ENCODE results near the gene PBRM1.

PBRM1 gene

DNA sequence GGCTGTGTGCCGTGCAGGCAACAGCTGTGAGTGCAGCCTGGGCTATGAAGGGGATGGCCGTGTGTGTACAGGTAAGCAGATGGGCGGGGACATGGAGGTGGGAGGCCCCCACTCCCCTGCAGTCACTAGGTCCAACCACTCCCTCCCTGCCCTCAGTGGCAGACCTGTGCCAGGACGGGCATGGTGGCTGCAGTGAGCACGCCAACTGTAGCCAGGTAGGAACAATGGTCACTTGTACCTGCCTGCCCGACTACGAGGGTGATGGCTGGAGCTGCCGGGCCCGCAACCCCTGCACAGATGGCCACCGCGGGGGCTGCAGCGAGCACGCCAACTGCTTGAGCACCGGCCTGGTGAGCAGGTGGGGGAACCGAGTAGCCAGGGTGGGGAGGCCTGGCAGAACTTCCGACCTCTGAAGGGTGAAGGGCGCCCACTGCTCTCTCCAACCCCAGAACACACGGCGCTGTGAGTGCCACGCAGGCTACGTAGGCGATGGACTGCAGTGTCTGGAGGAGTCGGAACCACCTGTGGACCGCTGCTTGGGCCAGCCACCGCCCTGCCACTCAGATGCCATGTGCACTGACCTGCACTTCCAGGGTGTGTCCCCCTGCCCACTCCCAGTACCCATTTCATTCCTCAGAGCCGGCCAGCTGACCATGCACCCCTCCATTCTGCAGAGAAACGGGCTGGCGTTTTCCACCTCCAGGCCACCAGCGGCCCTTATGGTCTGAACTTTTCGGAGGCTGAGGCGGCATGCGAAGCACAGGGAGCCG is 163.6 kb downstream of the PBRM1 start:
- no peak for DNase-seq

DNA sequence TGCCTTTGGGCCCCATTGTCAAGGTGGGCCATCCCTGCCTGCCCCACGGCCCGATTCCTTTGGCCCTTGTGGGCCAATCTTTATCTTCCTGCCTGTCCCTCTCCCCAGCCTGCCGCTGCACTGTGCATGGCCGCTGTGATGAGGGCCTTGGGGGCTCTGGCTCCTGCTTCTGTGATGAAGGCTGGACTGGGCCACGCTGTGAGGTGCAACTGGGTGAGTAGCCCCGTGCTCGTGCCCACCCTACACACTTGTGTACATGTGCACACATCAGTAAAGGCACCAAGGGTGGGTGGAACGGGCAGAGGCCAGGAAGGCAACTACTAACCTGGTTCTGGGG is 164.3 kb downstream of the PBRM1 start:
- DNase-seq: no peak

GRCh38 chr3:52520716-52521487 is 164.8 kb downstream of the PBRM1 start:
- DNase-seq: no peak

- DNase-seq: no peak
These were observed 165.5 kb downstream of the PBRM1 start for GRCh38 chr3:52520141-52520667.

- DNase-seq: no peak
These were observed 166.1 kb downstream of the PBRM1 start for GRCh38 chr3:52519445-52520140.

- DNase-seq: no peak
These were observed 166.8 kb downstream of the PBRM1 start for GRCh38 chr3:52518723-52519444.

DNA sequence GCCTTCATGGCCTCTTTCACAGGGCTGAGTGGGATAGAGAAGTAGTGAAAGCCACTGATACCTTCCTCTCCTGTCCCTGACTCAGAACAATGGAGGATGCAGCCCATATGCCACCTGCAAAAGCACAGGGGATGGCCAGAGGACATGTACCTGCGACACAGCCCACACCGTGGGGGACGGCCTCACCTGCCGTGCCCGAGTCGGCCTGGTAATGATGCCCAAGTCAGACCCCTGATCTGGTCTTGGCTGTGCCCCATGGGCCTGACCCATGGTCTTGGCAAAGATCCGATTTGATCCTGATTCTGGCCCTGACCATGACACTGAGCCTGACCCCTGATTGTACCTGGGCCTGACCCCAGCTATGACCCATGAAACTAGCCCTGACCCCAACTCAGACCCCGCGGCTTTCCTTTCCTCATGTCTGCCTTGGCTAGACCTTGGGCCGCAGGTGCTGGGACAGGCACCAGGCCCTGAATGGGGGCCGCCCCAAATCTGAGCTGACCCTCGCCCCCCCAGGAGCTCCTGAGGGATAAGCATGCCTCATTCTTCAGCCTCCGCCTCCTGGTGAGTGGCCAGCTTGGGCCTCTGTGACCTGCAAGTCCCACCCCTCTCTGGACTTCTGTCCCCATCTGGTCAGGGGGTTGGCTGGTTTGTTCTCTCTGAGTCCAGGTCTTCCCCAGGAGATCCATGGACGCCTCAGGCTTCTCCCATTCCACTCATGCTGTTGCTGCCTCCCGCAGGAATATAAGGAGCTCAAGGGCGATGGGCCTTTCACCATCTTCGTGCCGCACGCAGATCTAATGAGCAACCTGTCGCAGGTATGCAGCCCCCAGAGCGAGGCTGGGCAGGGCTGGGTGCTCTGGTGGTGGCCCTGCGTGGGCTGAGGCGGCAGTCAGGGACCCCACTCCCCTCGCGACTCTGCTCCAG is 167.7 kb downstream of the PBRM1 start:
- no peak for DNase-seq

DNA sequence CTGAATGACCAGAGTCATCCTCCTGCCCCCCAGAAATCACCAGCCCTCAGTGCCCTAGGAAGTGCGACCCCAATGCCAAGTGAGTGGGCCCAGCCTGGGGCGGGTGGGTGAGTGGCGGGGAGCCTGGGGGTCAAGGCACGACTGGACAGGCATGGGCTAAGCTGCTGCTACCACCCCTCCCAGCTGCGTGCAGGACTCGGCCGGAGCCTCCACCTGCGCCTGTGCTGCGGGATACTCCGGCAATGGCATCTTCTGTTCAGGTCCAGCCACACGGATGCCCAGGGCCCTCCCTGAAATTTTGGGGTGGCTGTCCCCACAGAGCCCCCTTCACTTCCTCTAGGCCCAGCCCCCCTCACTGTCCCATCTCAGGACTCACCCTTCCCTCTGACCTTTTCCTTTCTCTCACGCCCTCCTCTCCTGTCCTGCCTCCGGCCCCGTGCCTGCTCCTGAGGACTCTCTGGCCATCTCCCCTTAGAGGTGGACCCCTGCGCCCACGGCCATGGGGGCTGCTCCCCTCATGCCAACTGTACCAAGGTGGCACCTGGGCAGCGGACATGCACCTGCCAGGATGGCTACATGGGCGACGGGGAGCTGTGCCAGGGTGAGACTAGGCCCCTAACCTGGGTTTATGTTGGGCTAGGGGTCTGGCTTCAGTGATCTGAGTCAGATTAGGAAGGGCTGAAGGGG is 169.1 kb downstream of the PBRM1 start:
- no peak for DNase-seq

DNA sequence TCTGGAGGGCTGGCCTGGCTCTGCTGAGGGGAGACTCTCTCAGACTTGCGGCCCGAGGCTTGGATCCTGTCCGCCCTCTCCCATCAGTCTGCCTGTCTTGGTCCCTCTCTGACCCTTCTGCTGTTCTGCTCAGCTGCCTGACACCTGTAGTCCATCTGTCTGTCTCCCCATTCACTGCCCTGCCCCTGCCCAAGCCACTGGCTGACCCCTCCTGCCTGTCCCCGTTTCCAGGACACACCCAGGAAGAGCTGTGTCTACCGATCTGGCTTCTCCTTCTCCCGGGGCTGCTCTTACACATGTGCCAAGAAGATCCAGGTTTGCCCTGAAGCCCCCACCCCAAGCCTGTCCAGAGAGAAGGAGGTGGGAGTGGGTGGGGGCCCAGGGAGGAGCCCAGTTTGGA is 170.5 kb downstream of the PBRM1 start:
- DNase-seq: no peak

DNA sequence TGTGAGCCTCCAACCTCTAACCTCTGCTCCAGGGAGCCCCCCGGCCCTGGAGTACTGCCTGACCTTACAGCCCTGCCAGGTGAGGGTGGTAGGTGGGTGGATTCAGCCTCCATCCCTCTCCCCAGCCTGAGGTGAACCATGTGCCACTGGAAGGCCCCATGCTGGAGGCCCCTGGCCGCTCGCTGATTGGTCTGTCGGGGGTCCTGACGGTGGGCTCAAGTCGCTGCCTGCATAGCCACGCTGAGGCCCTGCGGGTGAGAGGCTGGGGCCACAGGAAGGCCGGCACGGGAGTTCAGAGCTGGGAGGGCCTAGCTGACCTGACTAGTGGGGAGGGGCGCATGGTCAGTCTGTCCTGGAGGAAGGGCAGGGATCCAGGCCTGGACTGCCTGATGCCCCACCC is 171.1 kb downstream of the PBRM1 start:
- DNase-seq: no peak

DNA sequence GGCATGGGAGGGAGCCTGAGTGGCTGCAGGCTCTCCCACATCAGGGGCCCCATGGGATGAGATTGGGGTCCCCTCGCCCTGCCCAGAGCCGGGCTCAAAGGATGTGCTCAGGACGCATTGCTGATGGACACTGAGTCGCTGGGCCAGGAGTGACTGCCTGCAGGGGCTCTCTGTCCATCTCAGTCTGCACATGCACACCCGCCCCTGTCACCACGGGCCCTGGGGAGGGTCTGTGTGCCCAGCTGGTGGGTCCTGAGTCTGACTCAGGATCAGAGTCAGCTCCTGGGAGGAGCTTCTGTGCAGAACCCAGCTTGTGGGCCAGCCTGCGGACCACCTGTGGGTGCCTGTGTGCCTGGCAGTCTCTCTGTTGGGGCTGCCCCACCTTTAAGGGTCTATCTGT is 172.4 kb downstream of the PBRM1 start:
- no peak for DNase-seq

- no peak for DNase-seq
These were observed 173.0 kb downstream of the PBRM1 start for GRCh38 chr3:52512727-52513126.

DNA sequence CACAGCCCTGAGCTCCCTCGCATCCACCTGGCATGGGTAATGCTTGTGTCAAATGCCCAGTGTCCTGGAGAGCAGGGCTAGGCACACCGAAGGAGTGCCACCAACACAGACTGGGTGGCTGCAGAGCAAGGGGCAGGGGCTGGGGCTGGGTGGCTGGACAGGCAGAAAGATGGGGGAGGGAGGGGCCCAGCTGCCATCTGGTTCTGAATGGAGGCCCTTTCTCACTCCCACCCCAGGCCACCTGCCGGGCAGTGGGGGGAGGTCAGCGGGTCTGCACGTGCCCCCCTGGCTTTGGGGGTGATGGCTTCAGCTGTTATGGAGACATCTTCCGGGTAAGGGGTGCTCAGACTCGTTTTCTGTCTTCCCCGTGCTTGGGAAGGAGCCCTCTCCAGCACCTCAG is 173.6 kb downstream of the PBRM1 start:
- DNase-seq: no peak

DNA sequence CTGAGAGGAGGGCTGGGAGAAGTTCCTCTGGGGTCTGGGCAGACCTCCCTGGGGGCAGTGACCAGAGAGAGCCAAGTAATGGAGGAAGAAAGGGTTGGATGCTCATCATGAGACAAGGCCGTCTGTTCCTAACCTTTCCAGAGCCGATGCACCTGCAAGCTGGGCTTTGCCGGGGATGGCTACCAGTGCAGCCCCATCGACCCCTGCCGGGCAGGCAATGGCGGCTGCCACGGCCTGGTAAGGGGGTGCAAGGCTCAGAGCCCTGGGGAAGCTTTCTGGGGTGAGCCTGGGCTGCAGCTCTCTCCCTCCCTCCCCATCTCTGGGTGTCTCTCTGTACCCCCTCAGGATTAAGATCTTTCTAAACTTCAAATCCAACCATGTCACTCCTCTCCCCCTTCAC is 174.2 kb downstream of the PBRM1 start:
- DNase-seq: no peak

DNA sequence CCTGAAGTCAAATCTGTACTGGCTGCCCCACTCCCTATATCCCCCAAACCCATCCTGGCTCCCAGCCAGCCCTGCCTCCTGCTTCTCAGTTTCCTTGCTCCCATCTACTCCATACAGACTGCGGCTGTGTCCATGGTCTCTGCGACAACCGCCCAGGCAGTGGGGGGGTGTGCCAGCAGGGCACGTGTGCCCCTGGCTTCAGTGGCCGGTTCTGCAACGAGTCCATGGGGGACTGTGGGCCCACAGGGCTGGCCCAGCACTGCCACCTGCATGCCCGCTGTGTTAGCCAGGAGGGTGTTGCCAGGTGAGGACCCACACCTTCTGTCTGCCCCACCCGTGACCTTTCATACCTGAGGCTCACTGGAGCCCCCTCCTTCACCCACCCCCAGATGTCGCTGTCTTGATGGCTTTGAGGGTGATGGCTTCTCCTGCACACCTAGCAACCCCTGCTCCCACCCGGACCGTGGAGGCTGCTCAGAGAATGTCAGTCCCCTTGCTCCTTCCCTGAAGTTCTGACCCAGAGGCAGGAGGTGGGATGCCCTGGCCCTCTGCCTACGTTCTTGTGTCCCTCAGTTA is 175.9 kb downstream of the PBRM1 start:
- no peak for DNase-seq

DNA sequence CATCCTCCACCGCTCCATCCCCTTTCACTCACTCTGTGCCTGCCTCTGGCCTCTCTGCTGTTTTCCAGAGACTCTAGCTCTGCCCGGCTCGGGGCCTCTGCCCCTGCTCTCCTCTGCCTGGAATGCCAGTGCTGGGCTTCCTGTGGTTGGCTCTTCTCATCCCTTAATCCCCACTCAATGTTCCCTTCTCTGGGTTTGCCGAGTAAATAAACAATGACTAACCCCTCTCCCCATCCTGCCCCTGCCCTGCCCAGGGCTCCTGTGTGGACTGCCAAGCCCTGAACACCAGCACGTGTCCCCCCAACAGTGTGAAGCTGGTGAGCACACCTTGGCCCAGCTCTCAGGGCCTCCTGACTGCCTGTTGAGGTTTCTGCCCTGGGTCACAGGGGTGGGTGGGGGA is 178.4 kb downstream of the PBRM1 start:
- no peak for DNase-seq

DNA sequence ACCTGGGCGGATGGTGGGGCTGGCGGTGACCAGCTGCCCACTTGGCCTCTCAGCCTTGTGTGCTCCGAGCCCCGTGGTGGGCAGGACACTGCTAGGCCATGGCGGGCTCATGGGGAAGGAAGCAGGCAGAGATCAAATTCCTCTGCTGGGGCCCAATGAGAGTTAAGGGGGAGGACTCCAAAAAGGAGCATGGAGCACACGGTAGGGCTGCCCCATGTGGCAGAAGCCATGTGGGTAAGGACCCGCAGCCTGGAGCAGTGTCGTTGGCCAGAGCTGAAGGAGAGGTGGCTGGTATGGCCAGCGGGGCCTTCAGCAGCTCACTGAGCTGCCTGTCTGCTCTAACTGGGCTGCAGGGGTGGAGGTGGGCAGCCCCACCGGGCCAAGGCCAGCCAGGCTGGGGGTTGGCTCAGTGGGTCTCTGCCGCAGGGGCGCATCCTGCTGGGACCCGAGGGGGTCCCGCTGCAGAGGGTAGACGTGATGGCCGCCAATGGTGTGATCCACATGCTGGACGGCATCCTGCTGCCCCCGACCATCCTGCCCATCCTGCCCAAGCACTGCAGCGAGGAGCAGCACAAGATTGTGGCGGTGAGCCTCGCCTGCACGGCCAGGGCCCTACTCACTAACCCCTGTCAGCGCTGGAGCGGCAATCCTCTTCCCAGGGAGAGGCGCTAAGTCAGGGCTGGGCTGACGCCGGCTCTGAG is 179.3 kb downstream of the PBRM1 start:
- no peak for DNase-seq

DNA sequence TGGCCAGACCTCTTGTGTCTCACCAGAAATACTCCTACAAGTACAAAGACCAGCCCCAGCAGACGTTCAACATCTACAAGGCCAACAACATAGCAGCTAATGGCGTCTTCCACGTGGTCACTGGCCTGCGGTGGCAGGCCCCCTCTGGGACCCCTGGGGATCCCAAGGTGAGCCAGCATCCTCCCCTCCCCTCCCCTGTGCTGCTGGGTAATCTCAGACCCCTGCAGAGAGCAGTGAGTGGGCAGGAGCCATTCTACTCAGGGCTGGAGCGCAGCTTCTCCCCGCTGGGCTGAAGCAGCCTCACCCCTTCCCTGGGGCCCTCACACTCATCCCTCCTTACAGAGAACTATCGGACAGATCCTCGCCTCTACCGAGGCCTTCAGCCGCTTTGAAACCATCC is 180.7 kb downstream of the PBRM1 start:
- no peak for DNase-seq

- DNase-seq: no peak
These were observed 181.8 kb downstream of the PBRM1 start for GRCh38 chr3:52503788-52504424.

Data from islet precursor cell (in vitro differentiated cells).